ENCODE data around the gene GLRX5.
"Not testable (repeated sequence)": the region's sequence is repeated elsewhere in the genome, so short reads cannot be mapped to it uniquely, and the experiment has no call there.

Gene GLRX5

DNA sequence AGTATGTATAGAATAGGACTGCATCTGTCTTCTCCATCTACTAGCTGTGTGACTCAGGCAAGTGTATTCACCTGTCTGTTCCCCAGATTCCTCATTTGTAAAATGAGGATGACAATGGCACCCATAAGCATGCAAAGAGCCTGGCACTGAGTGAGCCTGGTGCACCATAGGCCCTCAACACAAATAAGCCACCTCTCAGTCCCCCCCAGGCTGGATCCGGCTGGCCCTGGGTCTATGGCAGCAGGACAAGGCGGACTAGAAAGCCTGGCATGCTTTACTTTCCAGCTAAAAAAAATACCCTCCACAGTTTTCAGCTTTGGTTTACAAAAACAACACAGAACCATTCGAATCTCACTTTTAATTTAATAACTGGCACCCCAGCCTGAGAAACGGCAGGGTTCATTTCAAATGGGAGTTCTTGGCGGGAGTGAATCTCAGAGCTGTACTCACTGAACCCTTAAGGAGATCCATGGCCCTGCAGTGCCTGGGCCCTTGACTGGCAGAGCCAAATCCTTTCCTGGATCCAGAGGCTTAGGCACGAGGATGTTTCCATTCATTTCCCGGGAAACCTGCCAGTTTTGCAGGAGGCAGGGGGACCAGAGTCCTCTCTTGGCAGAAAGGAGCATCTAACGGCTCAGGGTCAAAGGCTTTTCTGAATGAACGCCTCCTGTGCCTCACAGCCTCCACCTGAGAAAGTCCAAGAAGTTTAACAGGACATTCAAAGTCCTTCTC is 36.1 kb upstream of the GLRX5 start:
- DNase-seq (ENCODE audit: low read depth in 2 of 2): no peak

DNA sequence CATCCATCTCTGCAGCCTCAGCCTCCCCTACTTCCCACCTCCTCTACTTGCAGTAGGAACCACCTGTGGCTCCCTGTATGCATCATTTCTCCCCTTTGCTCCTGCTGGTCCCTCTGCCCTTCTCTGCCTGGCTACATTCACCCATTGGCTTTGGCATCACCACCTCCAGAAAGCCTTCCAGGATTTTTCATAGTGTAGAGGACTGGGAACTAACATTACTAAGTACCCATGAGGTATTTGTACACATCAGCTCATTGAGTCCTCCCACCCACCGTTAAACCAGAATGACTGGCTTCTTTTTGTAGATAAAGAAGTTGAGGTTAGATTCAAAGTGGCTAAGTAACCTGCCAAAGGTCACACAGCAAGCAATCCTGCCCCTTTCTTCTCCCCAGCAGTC is 35.5 kb upstream of the GLRX5 start:
- no peak for DNase-seq (ENCODE audit: low read depth in 2 of 2)

DNA sequence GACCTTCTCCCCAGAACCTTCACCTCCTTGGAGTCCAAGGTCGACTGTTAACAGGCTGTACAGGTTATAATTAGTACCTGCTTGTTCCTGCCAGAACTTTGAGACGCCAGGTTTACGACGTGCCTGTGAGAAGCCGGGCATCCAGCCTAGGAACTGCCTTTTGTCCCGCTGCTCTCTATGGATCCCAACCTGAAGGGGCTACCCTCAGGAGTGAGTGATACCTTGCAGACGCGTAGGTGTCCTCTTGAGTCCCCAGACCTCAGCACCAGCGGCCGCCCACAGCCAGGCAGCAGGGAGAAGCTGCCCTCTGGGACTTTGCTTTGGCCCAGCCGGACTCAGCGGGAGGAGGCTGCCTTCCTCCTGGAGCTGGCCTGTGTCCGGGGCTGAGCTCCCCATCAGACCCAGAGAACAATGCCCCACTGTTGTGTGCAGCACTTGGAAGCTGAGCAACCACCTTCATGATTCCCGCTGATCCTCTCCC is 34.6 kb upstream of the GLRX5 start:
- no peak for DNase-seq (ENCODE audit: low read depth in 2 of 2)

DNA sequence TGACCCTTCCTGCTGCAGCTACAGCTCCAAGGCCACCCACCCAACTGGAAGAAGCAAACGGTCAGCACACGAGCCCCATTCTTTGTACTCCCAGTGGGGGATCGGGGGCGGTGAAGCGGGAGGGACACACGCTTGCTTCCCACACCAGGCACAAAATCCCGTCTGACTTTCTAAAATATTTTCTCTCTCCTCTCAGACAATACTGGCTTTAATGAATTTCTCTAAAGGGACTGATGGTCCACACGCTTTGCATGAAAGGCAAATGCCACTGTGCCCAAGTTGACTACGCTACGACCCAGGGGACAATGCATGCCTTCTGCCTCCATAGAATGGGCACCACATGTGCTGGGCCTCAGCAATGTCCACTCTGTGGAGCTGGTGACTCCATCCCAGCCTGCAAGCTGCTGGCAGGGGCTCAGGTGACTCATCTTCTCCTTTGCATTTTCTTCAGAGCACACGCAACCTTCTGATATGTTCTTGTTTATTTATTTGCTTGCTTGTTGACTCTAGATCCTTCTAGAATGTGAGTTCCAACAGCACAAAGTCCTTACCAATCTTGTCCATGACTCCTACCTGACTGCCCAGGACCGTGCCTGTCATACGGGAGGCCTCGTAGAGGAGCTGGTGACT is 34.0 kb upstream of the GLRX5 start:
- DNase-seq (ENCODE audit: low read depth in 2 of 2): no peak

DNA sequence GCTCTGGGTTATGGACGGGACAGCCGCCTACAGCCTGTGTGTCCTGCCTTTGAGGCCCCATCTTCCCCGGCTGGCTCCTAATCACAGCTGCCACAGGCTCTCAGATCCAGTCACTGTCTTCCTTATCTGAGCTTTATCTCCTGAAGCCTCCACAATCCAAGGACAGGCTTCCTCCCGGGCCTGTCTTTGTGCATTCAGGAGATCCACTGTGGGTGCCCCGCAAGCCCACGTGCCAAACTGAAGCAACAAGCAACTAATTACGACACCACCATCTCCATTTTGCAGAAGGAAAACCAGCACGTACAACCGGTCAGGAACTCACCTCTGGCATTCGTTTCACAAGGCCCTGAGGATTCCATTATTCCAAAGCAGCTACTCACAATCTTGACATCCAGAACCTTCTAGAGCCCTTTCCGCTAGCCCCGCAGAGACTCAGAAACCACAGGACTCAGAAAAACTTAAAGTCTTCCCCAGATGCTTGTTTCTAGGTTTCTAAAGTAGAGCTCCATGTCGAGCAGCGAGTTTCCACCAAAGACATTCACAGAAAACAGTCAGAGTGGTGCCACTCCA is 32.4 kb upstream of the GLRX5 start:
- no peak for DNase-seq (ENCODE audit: low read depth in 2 of 2)

DNA sequence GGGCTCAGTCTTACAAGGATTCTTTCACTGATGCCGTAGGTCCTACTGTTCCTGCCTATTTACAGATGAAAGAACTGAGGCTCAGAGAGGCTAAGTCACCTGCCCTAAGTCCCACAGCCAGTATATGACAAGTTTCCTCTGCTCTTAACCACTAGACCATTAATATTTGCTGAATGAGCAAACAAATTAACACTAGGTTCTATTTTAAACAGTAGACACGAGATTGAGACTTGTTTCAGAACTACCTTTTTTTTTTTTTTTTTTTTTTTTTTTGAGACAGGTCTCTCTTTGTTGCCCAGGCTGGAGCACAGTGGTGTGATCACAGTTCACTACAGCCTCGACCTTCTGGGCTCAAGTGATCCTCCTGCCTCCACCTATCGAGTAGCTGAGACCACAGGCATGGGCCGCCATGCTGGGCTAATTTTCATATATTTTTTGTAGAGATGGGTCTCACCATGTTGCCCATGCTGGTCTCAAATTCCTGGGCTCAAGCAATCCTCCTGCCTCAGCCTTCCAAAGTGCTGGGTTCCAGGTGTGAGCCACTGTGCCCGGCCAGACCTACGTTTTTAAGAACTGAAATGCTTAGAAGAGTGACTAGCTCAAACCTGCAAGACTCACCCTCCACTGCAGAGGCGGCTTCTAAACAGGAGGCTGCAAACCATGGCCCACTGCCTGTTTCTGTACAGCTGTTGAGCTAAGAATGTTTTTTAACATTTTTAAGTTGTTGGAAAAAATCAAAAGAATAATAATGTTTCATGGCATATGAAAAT is 31.3 kb upstream of the GLRX5 start:
- no peak for DNase-seq (ENCODE audit: low read depth in 2 of 2)

DNA sequence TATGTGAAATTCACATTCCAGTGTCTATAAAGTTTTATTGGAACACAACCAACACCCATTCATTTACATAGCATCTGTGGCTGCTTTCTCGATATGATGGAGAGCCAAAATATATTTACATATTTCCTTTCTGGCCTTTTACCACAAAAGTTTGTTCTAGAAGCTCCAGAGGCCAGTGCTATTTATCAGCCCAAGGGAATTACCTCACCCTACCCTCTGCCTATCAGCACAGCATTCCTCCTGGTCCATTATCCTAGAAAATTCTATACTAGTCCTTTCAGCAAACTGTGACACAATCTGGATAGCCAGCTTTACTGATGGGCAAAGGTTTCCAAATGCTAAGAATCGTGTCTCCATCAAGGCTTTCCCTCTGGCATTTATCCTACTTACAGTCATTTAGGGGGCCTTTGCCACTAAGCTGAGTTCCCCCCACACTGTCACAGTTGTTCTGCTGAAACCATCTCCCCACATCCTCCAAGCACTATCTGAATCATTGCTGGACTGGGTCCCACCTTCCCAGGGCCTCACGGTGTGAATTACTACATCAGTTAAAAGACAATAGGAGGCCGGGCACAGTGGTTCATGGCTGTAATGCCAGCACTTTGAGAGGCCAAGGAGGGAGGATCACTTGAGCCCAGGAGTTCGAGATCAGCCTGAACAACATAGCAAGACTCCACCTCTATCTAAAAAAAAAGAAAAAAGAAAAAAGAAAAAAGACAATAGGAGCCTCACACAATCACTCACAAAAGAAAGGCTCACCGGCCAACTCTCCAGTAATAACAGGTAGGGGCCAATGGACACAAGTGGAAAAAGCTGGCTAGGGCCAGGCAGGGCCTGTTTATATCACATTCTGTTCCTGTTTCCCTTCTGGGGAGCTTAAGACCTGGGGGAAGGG is 30.5 kb upstream of the GLRX5 start:
- no peak for DNase-seq (ENCODE audit: low read depth in 2 of 2)

DNA sequence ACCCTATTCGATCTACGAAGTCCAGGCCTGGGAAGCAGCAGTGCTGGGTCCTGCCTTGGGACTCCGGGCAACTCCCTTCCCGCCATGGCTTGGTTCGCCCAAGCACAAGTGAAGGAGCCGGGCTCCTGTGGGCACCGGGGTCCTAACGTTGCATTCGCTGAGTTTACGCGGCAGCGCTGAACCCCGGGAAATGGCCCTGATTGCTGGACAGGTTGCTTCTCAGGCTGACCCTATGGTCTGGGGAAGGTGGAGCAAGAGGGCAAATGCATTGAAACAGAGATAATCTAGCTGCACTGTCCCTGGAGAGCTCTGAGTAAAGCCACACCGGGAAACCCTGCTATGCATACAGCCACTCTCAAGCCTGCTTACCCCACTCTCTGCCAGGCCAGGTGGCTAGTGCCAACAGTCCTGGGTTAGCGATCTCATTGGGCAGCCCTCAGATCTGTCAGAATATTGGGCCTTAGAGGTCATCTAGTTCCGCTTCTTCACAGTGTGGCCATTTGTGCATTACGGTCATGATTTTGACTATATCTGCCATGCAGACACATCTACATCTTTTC is 29.7 kb upstream of the GLRX5 start:
- DNase-seq (ENCODE audit: low read depth in 2 of 2): no peak

DNA sequence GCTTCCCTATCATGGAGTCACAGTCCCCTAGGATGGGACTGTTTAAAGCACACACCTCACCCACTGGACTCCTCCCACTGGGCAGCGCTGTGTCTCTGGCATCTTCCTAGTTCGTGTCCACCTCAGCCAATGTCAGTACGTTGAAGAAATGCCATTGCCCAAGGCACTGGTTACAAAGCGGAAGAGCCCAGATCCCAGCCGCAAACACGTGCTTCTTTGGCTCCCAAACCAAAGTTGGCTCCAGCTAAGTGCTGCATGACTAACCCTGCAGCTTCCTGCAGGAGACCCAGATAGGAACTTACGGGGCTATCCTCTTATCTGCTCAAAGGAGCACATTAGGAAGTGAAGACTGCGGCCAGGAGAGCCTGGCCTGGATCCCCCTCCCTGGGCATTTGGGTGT is 27.7 kb upstream of the GLRX5 start:
- DNase-seq (ENCODE audit: low read depth in 2 of 2): no peak

DNA sequence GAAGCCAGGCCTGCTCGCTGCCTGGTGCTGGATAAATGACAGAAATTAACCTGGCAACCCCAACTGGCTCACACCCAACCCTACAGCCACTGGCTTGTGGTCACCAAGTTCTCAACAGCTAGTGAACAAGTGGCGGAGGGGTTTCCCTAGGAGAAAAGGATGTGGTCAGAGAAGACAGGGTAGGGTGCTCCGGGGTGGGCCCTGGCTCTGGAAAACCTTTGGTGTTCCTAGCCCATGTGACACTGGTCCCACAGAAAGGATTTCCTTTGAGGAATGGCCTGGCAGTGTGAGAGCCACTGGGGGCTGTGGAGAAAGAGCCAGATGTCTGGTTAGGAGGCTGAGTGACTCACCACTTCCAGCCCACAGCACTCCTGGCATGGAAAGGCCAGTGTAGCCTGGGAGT is 27.1 kb upstream of the GLRX5 start:
- no peak for DNase-seq (ENCODE audit: low read depth in 2 of 2)

DNA sequence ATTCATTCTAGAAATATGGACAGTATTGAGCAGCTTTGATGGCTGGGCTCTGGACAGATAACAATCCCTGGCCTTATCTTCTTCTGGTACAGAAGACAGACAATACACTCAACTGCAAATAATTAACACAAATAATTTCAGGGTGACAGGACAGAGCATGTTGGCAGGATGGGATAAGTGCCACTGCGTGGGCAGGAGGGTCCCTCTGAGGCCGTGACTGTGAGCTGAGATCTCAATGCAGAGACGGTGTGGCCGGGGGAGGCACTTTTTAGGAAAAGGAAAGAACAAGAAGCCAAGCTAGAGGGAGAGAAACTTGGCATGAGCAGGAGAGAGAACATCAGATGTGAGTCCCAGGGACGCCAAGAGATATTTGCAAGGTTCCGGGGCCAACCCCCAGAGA is 26.5 kb upstream of the GLRX5 start:
- DNase-seq (ENCODE audit: low read depth in 2 of 2): no peak

DNA sequence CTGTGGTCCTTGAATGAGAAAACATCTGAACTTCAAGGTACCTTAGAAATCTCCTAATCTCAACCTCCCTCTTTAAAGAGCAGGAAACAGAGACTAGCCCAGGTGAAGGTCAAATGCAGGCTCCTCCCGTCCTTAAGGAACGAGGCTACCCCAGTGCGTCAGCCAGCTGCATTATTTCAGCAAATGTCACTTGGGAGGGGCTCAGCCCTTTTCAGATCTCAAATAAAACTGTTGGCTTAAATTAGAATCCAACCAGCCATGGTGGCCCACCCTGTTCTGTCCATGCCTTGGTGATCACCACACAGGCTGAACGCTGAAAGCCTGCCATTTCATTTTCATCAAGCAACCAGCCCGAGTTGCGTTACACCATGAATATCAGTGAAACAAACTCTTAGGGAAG is 25.4 kb upstream of the GLRX5 start:
- DNase-seq (ENCODE audit: low read depth in 2 of 2): no peak

DNA sequence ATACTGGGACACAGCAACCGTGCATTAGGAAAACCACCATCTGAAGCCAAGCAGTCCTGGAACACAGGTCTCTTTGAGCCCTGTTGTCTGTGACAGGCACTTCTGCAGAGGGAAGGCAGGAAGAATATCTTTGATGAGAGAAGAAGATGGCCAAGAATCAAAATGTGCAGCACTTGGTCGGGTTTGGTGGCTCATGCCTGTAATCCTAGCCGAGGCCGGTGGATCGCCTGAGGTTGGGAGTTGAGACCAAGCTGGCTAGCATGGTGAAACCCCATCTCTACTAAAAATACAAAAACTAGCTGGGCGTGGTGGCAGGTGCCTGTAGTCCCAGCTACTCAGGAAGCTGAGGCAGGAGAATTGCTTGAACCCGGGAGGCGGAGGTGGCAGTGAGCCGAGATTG is 24.5 kb upstream of the GLRX5 start:
- not testable (repeated sequence) for DNase-seq (ENCODE audit: low read depth in 2 of 2)

DNA sequence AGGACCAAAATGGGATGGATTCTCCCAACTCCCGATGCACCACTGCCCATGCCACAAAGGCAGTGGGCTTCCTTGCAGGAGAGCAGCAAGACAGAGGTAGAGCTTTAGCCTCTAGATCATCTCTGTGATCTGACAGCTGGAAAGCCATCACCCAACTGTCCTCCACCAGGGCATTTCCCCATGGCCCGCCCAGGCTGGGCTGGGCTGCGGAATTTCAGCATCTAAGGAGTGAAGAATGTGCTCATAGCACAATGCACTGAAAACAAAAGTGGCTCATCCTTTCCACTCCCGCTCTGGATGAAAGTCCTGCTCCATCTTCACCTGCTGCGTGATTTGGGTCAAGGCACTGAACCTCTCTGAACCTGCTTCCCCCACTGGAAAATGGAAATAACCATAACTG is 24.0 kb upstream of the GLRX5 start:
- DNase-seq (ENCODE audit: low read depth in 2 of 2): no peak

DNA sequence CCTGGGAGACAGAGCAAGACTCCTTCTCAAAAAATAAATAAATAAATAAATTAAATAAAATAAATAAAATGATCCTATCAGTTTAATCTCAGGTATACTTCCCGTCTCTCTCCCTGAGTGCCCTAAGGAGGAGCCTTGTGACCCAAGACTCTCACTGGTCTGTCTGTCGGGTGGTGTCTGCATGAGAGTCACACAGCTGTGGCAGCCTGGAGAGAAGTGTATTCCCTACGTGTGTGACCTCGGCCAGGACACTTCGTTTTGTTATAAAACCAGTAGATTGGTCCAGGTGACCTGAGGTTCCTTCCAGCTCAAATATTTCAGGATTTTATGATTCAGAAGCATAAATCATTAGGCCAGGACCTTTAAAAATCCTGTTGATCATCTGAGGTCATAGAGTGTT is 23.2 kb upstream of the GLRX5 start:
- DNase-seq (ENCODE audit: low read depth in 2 of 2): no peak

DNA sequence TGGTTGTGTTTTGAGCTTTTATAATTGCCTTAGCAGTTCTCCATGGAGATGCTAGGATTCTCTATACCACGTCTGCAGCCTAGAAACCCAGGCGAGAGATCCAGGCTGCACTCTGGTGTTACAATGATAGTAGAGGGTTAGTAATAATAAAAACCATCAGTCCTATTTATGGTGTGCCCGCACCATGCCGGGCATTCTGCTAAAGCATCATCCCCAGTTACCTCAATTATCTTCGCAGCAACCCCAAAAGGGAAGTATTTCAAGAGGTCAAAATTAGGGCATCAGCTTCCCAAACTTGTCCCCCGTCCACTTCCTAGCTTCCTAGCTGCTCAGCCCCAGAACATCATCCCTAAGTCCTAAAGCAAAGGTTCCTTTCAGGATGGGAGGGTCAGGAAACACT is 21.6 kb upstream of the GLRX5 start:
- DNase-seq (ENCODE audit: low read depth in 2 of 2): no peak

DNA sequence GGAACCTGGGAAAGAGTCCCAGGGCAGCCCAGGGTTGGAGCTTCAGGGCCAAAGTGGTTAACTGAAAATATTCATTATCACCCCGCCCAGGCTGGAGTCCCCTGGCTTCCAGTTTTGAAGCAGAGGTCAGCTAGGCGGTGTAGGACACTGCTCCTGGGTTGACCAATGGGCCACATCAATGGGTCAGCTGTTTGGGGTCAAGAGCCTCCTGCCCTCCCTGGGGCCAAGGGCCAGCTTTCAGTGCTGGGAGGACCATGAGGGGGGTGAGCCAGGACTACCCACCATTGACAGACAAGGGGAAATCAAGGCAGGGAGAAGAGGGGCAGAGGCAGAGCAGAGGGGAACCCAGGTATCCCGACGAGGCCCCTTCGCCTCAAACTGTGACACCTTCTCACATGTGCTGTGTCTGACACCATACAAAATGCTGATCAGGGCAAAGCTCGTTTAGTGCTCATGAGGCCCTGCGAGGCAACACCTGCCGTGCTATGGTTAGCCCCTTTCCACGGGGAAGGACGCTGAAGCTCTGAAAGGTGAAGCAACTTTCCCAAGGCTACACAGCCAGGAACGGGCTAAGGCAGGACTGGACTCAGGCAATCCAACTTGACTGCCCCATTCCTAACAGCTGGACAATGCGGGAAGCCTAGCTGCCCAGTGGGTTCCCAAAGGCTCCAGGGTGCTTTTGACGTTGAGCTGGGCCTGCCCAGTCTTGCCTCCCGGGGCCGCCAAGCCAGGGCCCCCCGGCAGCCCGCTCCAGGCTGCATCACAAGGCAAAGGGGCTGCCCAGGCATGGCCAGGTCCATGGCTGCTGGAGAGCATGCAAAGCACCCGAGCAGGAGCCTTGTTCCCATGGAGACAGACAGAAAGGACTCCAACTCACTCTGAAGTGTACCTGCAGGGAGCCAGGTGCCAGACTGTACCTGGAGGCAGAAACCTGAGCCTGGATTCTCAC is 20.4 kb upstream of the GLRX5 start:
- no peak for DNase-seq (ENCODE audit: low read depth in 2 of 2)

DNA sequence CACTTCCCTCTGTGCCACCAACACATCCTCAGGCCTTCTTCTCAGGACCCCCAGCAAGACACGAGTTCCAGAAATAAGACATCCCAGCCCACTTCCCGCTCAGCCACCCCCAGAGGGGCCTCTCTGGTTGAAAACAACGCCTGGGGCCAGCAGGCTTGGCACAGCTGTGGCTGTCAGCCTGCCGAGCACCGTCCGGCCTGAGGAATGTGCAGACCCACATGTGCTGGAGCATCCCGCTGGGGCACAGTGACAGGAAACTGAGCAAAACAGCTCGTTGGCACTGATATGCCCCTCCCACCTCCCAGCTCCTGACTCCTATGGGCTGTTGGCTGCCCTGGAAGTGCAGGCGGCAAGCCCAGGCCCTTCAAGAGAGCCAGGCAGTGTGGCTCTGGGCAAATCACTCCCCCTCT is 19.8 kb upstream of the GLRX5 start:
- no peak for DNase-seq (ENCODE audit: low read depth in 2 of 2)

DNA sequence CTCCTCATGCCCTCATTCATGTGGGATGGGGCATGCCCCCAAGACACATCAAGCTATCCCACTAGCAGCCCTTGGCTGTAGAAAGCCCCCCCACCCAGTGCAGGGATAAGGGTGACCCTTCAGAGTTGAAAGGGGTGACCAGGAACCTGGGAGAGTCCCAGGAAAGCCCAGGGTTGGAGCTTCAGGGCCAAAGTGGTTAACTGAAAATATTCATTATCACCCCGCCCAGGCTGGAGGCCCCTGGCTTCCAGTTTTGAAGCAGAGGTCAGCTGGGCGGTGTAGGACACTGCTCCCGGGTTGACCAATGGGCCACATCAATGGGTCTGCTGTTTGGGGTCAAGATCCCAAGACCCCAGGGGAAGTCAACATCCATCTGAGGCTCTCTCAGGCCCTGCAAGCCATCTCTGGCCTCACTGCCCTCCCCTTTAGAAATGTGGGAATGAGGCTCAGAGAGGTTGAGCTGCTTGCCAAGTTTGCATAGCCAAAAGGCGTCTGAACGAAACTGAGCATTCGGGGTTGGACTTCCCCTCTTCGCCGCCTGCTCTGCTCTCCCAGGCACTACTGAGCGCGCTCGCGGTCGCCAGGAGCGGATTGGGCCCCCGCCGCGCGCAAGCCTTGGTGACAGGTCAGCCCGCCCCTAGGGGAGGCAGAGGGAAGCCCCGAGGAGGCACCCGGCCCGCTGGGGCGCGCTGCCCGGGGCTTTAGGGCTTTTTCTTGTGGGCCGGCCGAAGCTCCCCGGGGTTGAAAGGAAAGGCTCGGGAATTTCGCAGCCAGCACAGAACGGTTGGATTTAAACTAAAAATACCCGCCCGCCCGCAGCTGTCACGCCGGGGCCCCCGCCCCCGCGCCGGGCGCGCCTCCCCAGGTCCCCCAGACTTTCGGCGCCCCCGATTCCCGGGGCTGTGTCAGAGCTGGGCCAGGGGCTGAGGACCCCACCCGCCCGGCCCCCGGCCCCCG is 19.0 kb upstream of the GLRX5 start:
- peak; percentile 62 to 75 for DNase-seq (ENCODE audit: low read depth in 2 of 2)

Data from stimulated activated CD8-positive, alpha-beta memory T cell treated with anti-CD3 and anti-CD28 coated beads, Interleukin-7, amount 100 ng/mL, for 4 hours (primary cell).